ENCODE data around the gene PHAF1.

GRCh38 chr16:67184453-67184994 lies 74.8 kb downstream of the PHAF1 start:
- no peak for TF ChIP-seq CTCF (IDR thresholded peaks at IDR 0.05)
- TF ChIP-seq POLR2A (IDR thresholded peaks at IDR 0.05): no peak

All from esophagus squamous epithelium (tissue), 4 donors.